ENCODE data around the gene ACSM4. TPM values are rescaled to one million over a fixed set of nuclear protein-coding genes. Genes with fewer than 3 reads are reported as not detected.

Gene ACSM4
- total and polyA plus RNA-seq, 4 donors: not detected

DNA sequence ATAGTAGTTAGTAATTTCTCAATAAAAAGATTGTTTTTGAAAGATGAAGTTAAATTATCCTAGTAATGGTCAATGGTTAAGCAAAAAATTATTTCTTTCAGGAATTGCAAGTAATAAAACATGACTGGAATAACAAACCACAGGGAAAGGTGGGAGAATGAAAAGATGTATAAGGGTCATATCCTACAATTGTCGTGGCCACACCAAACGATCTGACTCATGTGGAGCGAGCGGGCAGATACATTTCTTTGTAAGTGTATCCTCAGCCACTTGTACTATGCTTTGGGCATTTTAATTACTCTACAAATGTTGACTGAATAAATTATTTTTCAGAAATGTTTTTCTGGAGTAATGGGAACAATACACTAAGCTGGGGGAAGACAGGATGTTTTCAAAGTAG lies 45.5 kb downstream of the ACSM4 start:
- no peak overlapping the region for H3K9ac ChIP-seq (ENCODE audit: insufficient read depth in 1 of 2, low read length in 2 of 2)
- WGBS, 2 donors: 61 to 72% methylated on average over 4 of the region's 4 CpGs
- TF ChIP-seq CTCF (IDR thresholded peaks at IDR 0.05; ENCODE audit: control extremely low read depth, extremely low read depth): no peak

DNA sequence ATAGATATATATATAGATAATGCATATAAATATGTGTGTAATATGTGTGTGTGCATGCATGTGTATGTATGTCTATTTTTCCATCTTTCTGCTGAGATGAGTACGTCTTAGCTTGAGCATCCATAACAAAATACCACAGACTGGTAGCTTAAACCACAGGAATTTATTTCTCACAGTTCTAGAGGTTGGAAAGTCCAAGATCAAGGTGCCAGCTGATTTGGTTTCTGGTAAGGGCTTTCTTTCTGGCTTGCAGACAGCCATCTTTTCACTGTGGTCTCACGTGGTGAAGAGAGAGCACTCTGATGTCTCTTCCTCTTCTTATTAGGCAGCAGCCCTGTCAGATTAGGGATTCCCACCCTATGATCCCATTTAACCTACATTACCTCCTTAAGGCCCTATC lies 47.3 kb downstream of the ACSM4 start:
- WGBS, 2 donors: 49 to 76% methylated on average over 2 of the region's 2 CpGs
- Histone ChIP-seq H3K27ac (ENCODE audit: low read depth in 1 of 2, low read length in 1 of 2) (no peak overlapping the region), H3K9ac (ENCODE audit: insufficient read depth in 1 of 2, low read length in 2 of 2) (no peak overlapping the region), H3K36me3 (ENCODE audit: control insufficient read depth in 4 of 4, insufficient read depth in 4 of 4, low read length in 4 of 4) (no peaks in the 10 kb centered on the region), H3K4me3 (no peak overlapping the region), H3K27me3 (ENCODE audit: control insufficient read depth in 3 of 3, insufficient read depth in 3 of 3, low read length in 2 of 3) (no peaks in the 10 kb centered on the region), H3K4me1 (ENCODE audit: control insufficient read depth in 5 of 5, insufficient read depth in 5 of 5, low read length in 5 of 5) (no peaks in the 10 kb centered on the region), H3K9me3 (ENCODE audit: control insufficient read depth in 4 of 4, insufficient read depth in 3 of 4, low read length in 3 of 4) (peaks cover 0 to 4% (median 0%) of the 10 kb centered on the region in 4 donors)
- DNase-seq (no peak), ATAC-seq (ENCODE audit: insufficient read depth, low FRiP score) (no peak)
- TF ChIP-seq CTCF (IDR thresholded peaks at IDR 0.05; ENCODE audit: control extremely low read depth, extremely low read depth): no peak

More for the DNA sequence above, 45.5 kb downstream of the ACSM4 start:
- H3K4me1 ChIP-seq (ENCODE audit: control insufficient read depth in 5 of 5, insufficient read depth in 5 of 5, low read length in 5 of 5): no peaks in the 10 kb centered on the region
- H3K9me3 ChIP-seq (ENCODE audit: control insufficient read depth in 4 of 4, insufficient read depth in 3 of 4, low read length in 3 of 4): peaks cover 0 to 8% (median 3%) of the 10 kb centered on the region in 4 donors
- DNase-seq (no peak), ATAC-seq (ENCODE audit: insufficient read depth, low FRiP score) (no peak)
- H3K4me3 ChIP-seq: no peak overlapping the region
- H3K27ac ChIP-seq (ENCODE audit: low read depth in 1 of 2, low read length in 1 of 2): no peak overlapping the region
- H3K27me3 ChIP-seq (ENCODE audit: control insufficient read depth in 3 of 3, insufficient read depth in 3 of 3, low read length in 2 of 3): no peaks in the 10 kb centered on the region
- H3K36me3 ChIP-seq (ENCODE audit: control insufficient read depth in 4 of 4, insufficient read depth in 4 of 4, low read length in 4 of 4): no peaks in the 10 kb centered on the region

DNA sequence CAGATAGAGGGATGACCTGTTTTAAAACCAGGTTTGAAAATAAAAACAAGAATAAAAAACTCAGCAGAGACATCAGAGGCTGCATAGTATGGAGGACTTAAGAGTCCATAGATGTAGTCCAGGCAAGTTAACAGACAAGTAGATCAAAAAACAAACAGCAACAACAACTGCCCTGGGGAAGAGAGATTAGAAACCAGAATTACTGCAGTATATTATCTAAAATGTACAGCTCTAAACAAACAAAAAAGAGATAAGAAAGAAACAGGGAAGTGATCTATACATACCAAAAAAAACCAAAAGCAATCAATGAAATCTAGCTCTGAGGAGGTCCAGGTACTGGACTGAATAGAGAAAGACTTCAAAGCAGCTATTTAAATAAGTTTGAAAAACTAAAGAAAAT lies 48.8 kb downstream of the ACSM4 start:
- no peaks in the 10 kb centered on the region for H3K4me1 ChIP-seq (ENCODE audit: control insufficient read depth in 5 of 5, insufficient read depth in 5 of 5, low read length in 5 of 5)
- DNase-seq: no peak
- H3K27ac ChIP-seq (ENCODE audit: low read depth in 1 of 2, low read length in 1 of 2): no peak overlapping the region
- no peaks in the 10 kb centered on the region for H3K27me3 ChIP-seq (ENCODE audit: control insufficient read depth in 3 of 3, insufficient read depth in 3 of 3, low read length in 2 of 3)
- TF ChIP-seq CTCF (IDR thresholded peaks at IDR 0.05; ENCODE audit: control extremely low read depth, extremely low read depth): no peak
- H3K4me3 ChIP-seq: no peak overlapping the region
- no peak for ATAC-seq (ENCODE audit: insufficient read depth, low FRiP score)
- H3K9ac ChIP-seq (ENCODE audit: insufficient read depth in 1 of 2, low read length in 2 of 2): no peak overlapping the region
- no peaks in the 10 kb centered on the region for H3K9me3 ChIP-seq (ENCODE audit: control insufficient read depth in 4 of 4, insufficient read depth in 3 of 4, low read length in 3 of 4)
- H3K36me3 ChIP-seq (ENCODE audit: control insufficient read depth in 4 of 4, insufficient read depth in 4 of 4, low read length in 4 of 4): no peaks in the 10 kb centered on the region

DNA sequence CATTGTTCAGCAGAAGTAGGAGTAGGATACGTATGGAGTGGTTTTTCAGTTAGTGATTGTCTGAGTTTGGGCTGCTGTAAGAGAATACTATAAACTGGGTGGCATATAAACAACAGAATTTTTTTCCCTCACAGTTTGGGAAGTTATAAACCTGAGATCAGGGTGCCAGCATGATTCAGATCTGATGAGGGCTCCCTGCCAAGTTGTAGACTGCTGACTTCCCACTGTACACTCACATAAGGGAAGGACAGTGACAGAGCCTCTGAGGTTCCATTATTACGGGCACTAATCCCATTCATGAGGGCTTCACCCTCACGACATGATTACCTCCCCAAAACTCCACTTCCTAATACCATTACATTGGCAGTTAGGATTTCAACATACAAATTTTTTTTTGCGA lies 50.7 kb downstream of the ACSM4 start:
- WGBS, 2 donors: 78 to 81% methylated on average over 4 of the region's 4 CpGs
- DNase-seq (no peak), ATAC-seq (ENCODE audit: insufficient read depth, low FRiP score) (no peak)
- Histone ChIP-seq H3K9ac (ENCODE audit: insufficient read depth in 1 of 2, low read length in 2 of 2) (no peak overlapping the region), H3K9me3 (ENCODE audit: control insufficient read depth in 4 of 4, insufficient read depth in 3 of 4, low read length in 3 of 4) (no peaks in the 10 kb centered on the region), H3K36me3 (ENCODE audit: control insufficient read depth in 4 of 4, insufficient read depth in 4 of 4, low read length in 4 of 4) (no peaks in the 10 kb centered on the region), H3K27me3 (ENCODE audit: control insufficient read depth in 3 of 3, insufficient read depth in 3 of 3, low read length in 2 of 3) (peaks cover 0 to 2% (median 0%) of the 10 kb centered on the region in 3 donors), H3K4me1 (ENCODE audit: control insufficient read depth in 5 of 5, insufficient read depth in 5 of 5, low read length in 5 of 5) (no peaks in the 10 kb centered on the region), H3K4me3 (no peak overlapping the region), H3K27ac (ENCODE audit: low read depth in 1 of 2, low read length in 1 of 2) (no peak overlapping the region)
- no peak for TF ChIP-seq CTCF (IDR thresholded peaks at IDR 0.05; ENCODE audit: control extremely low read depth, extremely low read depth)
